GM18907 (cell line): ENCODE data around the gene GNB2.
"Not testable (repeated sequence)": the region's sequence is repeated elsewhere in the genome, so short reads cannot be mapped to it uniquely, and the experiment has no call there.

Experiments
- ATAC-seq: cut with Tn5 transposase; IDR thresholded peaks from one replicate; pipeline ENCODE4 v1.9.1; 2021; ENCODE audit warnings: mild to moderate bottlenecking, moderate library complexity; ENCODE audit not compliant: unreplicated experiment

GNB2 gene

GRCh38 chr7:100723732-100724275 lies 50.3 kb downstream of the GNB2 start:
- no peak for ATAC-seq

- ATAC-seq, result not testable (repeated sequence)
Measured at GRCh38 chr7:100724364-100724763, 50.8 kb downstream of the GNB2 start.

- ATAC-seq, result no peak
Measured at GRCh38 chr7:100726996-100727761, 53.6 kb downstream of the GNB2 start.

GRCh38 chr7:100728196-100728595 lies 54.7 kb downstream of the GNB2 start:
- ATAC-seq, result no peak
